Measurements from ENCODE around the gene MYCBP2.
"Not testable (repeated sequence)": the region's sequence is repeated elsewhere in the genome, so short reads cannot be mapped to it uniquely, and the experiment has no call there.

MYCBP2 gene

GRCh38 chr13:77219401-77219800 lies 107.5 kb downstream of the MYCBP2 start:
- no peak for DNase-seq (ENCODE audit: low read depth in 1 of 2, low spot score in 1 of 2)

- no peak for DNase-seq (ENCODE audit: low read depth in 1 of 2, low spot score in 1 of 2)
Measured at GRCh38 chr13:77218274-77218673, 108.6 kb downstream of the MYCBP2 start.

- DNase-seq (ENCODE audit: low read depth in 1 of 2, low spot score in 1 of 2), result no peak
Measured at GRCh38 chr13:77215543-77215942, 111.4 kb downstream of the MYCBP2 start.

GRCh38 chr13:77213644-77214043 lies 113.2 kb downstream of the MYCBP2 start:
- DNase-seq (ENCODE audit: low read depth in 1 of 2, low spot score in 1 of 2), result no peak

GRCh38 chr13:77207943-77208342 lies 119.0 kb downstream of the MYCBP2 start:
- DNase-seq (ENCODE audit: low read depth in 1 of 2, low spot score in 1 of 2), result no peak

GRCh38 chr13:77198995-77199394 lies 127.9 kb downstream of the MYCBP2 start:
- not testable (repeated sequence) for DNase-seq (ENCODE audit: low read depth in 1 of 2, low spot score in 1 of 2)

- no peak for DNase-seq (ENCODE audit: low read depth in 1 of 2, low spot score in 1 of 2)
Measured at GRCh38 chr13:77196052-77196618, 130.8 kb downstream of the MYCBP2 start.

- DNase-seq (ENCODE audit: low read depth in 1 of 2, low spot score in 1 of 2), result no peak
Measured at GRCh38 chr13:77190349-77190958, 136.4 kb downstream of the MYCBP2 start.

- no peak for DNase-seq (ENCODE audit: low read depth in 1 of 2, low spot score in 1 of 2)
Measured at GRCh38 chr13:77185721-77186120, 141.2 kb downstream of the MYCBP2 start.

GRCh38 chr13:77184455-77184854 lies 142.4 kb downstream of the MYCBP2 start:
- no peak for DNase-seq (ENCODE audit: low read depth in 1 of 2, low spot score in 1 of 2)

- DNase-seq (ENCODE audit: low read depth in 1 of 2, low spot score in 1 of 2), result no peak
Measured at GRCh38 chr13:77180011-77180410, 146.9 kb downstream of the MYCBP2 start.

- DNase-seq (ENCODE audit: low read depth in 1 of 2, low spot score in 1 of 2), result no peak
Measured at GRCh38 chr13:77177646-77178045, 149.2 kb downstream of the MYCBP2 start.

GRCh38 chr13:77176350-77176749 lies 150.5 kb downstream of the MYCBP2 start:
- DNase-seq (ENCODE audit: low read depth in 1 of 2, low spot score in 1 of 2), result no peak

GRCh38 chr13:77172650-77173049 lies 154.2 kb downstream of the MYCBP2 start:
- no peak for DNase-seq (ENCODE audit: low read depth in 1 of 2, low spot score in 1 of 2)

GRCh38 chr13:77171451-77171850 lies 155.4 kb downstream of the MYCBP2 start:
- DNase-seq (ENCODE audit: low read depth in 1 of 2, low spot score in 1 of 2), result no peak

GRCh38 chr13:77168237-77168636 lies 158.7 kb downstream of the MYCBP2 start:
- no peak for DNase-seq (ENCODE audit: low read depth in 1 of 2, low spot score in 1 of 2)

GRCh38 chr13:77150651-77151050 lies 176.2 kb downstream of the MYCBP2 start:
- no peak for DNase-seq (ENCODE audit: low read depth in 1 of 2, low spot score in 1 of 2)

GRCh38 chr13:77143431-77143830 lies 183.5 kb downstream of the MYCBP2 start:
- DNase-seq (ENCODE audit: low read depth in 1 of 2, low spot score in 1 of 2), result no peak

GRCh38 chr13:77139306-77139705 lies 187.6 kb downstream of the MYCBP2 start:
- DNase-seq (ENCODE audit: low read depth in 1 of 2, low spot score in 1 of 2), result no peak

- no peak for DNase-seq (ENCODE audit: low read depth in 1 of 2, low spot score in 1 of 2)
Measured at GRCh38 chr13:77138813-77139212, 188.1 kb downstream of the MYCBP2 start.

- DNase-seq (ENCODE audit: low read depth in 1 of 2, low spot score in 1 of 2), result no peak
Measured at GRCh38 chr13:77136902-77137420, 189.9 kb downstream of the MYCBP2 start.

- DNase-seq (ENCODE audit: low read depth in 1 of 2, low spot score in 1 of 2), result no peak
Measured at GRCh38 chr13:77124423-77124822, 202.5 kb downstream of the MYCBP2 start.

- DNase-seq (ENCODE audit: low read depth in 1 of 2, low spot score in 1 of 2), result no peak
Measured at GRCh38 chr13:77118134-77118533, 208.8 kb downstream of the MYCBP2 start.
